ENCODE data around the gene PAPOLA.
"Not testable (repeated sequence)": the region's sequence is repeated elsewhere in the genome, so short reads cannot be mapped to it uniquely, and the experiment has no call there.

The PAPOLA gene

GRCh38 chr14:96501740-96502620 lies at the start of gene PAPOLA:
PAPOLA (plus strand) TSS chr14:96502382; CDS start chr14:96502593, 211 bp downstream.
- DNase-seq, result peak; percentile 94

- DNase-seq, result no peak
Observed at GRCh38 chr14:96452684-96453083, 49.5 kb upstream of the PAPOLA start.

- no peak for DNase-seq
Observed at GRCh38 chr14:96455588-96455987, 46.6 kb upstream of the PAPOLA start.

GRCh38 chr14:96459851-96460250 lies 42.3 kb upstream of the PAPOLA start:
- no peak for DNase-seq

GRCh38 chr14:96461950-96462798 lies 40.0 kb upstream of the PAPOLA start:
- no peak for DNase-seq

GRCh38 chr14:96464136-96464535 lies 38.0 kb upstream of the PAPOLA start:
- DNase-seq, result no peak

GRCh38 chr14:96466918-96467317 lies 35.3 kb upstream of the PAPOLA start:
- no peak for DNase-seq

- no peak for DNase-seq
Observed at GRCh38 chr14:96470331-96470730, 31.9 kb upstream of the PAPOLA start.

GRCh38 chr14:96470967-96471366 lies 31.2 kb upstream of the PAPOLA start:
- DNase-seq, result not testable (repeated sequence)

GRCh38 chr14:96478119-96478518 lies 24.1 kb upstream of the PAPOLA start:
- no peak for DNase-seq

- DNase-seq, result no peak
Observed at GRCh38 chr14:96479435-96480146, 22.6 kb upstream of the PAPOLA start.

GRCh38 chr14:96481731-96482314 lies 20.4 kb upstream of the PAPOLA start:
- DNase-seq, result no peak

- no peak for DNase-seq
Observed at GRCh38 chr14:96482986-96483385, 19.2 kb upstream of the PAPOLA start.

GRCh38 chr14:96484399-96484798 lies 17.8 kb upstream of the PAPOLA start:
- no peak for DNase-seq

GRCh38 chr14:96486705-96487104 lies 15.5 kb upstream of the PAPOLA start:
- DNase-seq, result no peak

- no peak for DNase-seq
Observed at GRCh38 chr14:96489327-96489726, 12.9 kb upstream of the PAPOLA start.

- no peak for DNase-seq
Observed at GRCh38 chr14:96493178-96493577, 9.0 kb upstream of the PAPOLA start.

- no peak for DNase-seq
Observed at GRCh38 chr14:96494331-96494730, 7.9 kb upstream of the PAPOLA start.

GRCh38 chr14:96497087-96497486 lies 5.1 kb upstream of the PAPOLA start:
- DNase-seq, result no peak

- DNase-seq, result no peak
Observed at GRCh38 chr14:96497586-96497985, 4.6 kb upstream of the PAPOLA start.

GRCh38 chr14:96501217-96501739 lies 904 bp upstream of the PAPOLA start:
- no peak for DNase-seq

- no peak for DNase-seq
Observed at GRCh38 chr14:96502621-96503305, 581 bp downstream of the PAPOLA start.
